Medulla oblongata (tissue), 1 donor: ENCODE measurements around the gene MIEF2.
"Not testable (repeated sequence)": the region's sequence is repeated elsewhere in the genome, so short reads cannot be mapped to it uniquely, and the experiment has no call there.

Experiments
- DNase-seq: peaks from one replicate; pipeline ENCODE4 v3.0.0-alpha.2; 2015; ENCODE audit errors: extremely low spot score

MIEF2 gene

DNA sequence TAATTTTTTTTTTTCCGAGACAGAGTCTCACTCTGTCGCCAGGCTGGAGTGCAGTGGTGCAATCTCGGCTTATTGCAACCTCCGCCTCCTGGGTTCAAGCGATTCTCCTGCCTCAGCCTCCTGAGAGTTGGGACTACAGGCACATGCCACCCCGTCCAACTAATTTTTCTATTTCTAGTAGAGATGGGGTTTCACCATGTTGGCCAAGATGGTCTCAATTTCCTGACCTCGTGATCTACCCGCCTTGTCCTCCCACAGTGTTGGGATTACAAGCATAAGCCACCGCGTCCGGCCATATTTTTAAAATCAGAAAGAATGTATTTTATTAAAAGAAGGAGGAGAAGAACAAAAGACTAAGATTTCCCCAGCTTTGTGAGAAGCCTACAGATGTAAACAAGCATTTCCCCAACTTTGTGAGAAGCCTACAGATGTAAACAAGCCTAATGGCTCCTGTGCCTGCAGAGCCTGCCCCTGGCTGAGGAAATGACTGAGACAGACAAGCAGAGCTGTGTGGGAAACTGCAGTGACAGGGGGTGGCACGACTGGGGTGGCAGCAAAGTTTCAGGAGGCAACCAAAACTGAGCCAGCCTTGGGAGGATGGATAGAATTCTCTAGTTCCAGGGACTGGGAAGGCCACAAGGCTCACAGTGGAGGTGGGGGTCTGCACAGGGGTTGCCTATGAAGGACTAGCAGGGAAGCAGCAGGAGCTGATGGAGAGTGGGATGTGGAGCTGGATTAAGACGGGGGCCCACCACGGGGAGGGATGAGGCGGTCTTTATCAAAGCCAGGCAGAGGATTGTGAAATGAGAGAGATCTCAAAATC is 31.5 kb downstream of the MIEF2 start:
- no peak for DNase-seq

GRCh38 chr17:18298061-18298460 is 37.6 kb downstream of the MIEF2 start:
- not testable (repeated sequence) for DNase-seq

- no peak for DNase-seq
These were observed 40.4 kb downstream of the MIEF2 start for GRCh38 chr17:18300725-18301480.

GRCh38 chr17:18303206-18303605 is 42.7 kb downstream of the MIEF2 start:
- not testable (repeated sequence) for DNase-seq

DNA sequence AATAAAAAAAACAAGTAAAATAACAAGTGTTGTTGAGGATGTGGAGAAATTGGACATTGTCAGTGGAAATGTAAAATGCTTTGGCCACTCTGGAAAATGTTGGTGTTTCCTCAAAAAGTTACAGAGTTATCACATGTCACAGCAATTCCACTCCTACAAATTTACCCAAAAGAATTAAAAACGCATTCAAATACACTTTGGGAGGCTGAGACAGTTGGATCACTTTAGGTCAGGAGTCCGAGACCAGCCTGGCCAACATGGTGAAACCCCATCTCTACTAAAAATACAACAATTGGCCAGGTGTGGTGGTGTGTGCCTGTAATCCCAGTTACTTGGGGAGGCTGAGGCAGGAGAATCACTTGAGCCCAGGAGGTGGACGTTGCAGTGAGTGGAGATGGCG is 48.7 kb downstream of the MIEF2 start:
- DNase-seq: no peak

DNA sequence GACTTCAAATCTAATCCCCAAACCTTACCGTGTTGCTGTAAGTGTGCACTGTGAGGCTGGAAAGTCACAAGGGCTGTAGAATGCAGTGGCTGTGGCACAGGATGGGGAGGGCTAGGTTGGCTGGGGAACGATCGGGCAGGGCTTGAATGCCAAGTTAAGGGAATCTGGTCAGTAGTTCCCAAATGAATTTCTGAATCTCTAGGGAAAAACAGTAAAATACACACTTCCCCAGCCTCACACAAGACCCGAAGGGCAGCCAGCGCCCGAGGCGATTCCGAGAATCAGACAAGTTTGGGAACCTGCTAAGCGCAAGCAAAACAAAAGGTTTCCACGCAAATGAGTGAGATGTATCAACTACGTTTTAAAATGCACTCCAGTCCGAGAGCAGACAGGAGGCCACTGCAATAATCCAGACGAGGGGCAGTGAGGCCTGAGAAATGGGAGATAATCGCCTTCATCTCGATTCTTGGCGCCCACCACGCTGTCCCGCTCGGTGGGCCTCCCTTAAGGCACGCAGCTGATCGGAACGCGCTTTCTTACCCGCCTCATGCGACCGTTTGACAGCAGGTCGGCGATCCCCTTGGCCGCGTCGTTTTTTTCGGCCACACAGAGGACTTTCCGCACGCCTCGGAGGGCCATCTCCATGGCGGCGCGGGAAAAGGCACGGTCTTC is 53.7 kb downstream of the MIEF2 start:
- DNase-seq: peak; percentile 19

DNA sequence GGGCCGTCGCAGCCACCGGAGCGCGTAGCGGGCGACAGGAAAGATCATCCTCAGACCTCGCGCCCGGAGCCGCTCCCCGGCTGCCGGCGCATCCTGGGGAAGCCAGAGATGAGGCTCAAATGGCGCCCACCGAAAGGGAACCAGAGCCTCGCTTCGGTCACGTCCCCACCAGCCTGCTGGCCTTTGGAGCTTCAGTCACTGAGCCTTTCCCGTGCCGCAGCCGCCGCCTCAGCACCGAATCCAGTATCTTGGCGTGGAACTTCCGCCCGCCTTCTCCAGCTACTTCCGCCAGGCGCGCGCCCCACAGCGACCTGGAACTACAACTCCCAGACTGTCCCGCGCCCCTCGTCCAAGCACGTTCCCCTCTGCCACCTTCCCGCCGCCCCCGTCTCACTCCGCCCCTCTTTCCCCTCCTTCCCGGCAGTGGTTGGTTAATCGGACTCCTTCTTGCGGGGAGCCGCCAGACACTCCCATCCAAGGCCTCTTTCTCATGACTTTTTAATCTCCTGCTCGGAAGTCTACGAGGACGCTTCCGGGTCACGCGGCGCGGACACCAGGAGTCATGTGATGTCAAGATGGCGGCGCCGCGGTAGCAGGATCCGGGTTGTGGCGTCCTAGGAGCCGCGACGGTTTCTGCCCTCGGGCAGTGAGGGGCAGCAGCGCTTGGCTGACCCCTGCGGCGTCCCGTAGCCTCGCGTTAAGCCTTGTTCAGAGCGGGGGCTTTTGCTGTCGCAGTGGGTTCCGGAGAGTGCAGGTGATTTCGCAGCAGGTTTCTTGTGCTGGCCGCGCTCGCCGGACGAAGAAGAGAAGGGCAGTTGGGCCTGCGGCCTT is 54.5 kb downstream of the MIEF2 start, which contains the start of the genes SMCR8 and TOP3A:
SMCR8 (plus strand) TSS at position 563 of the 831 bp plus-strand sequence. CDS start 497 bp downstream, outside the sequence.
TOP3A (minus strand) TSS at position 264 of the 831 bp plus-strand sequence; CDS start at position 48, 216 bp downstream.
- peak; percentile 98 for DNase-seq

DNA sequence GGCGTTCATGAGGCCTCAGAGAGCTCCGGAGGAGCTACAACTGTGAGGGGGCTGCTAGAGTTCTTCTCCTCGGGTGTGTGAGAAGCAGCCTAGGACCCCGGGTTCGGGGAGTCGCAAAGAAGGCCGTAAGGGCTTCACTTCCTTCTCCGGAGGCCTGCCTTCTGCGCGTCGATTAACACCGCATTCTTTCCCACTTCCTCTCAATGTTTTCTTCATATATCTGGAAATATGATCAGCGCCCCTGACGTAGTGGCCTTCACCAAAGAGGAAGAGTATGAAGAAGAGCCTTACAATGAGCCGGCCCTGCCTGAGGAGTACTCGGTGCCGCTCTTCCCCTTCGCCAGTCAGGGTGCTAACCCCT is 55.1 kb downstream of the MIEF2 start:
- no peak for DNase-seq

- DNase-seq: no peak
These were observed 55.5 kb downstream of the MIEF2 start for GRCh38 chr17:18315961-18316360.
